ENCODE data around the gene DDN. TPM values are rescaled to one million over a fixed set of nuclear protein-coding genes. Genes with fewer than 3 reads are reported as not detected.

Gene DDN
- total and polyA plus RNA-seq, 8 donors, result 0.03 to 0.12 (median 0.06) TPM; not detected in 3

GRCh38 chr12:49018261-49019119, 19.3 kb upstream of the DDN start, which contains the start of gene PRKAG1:
Gene PRKAG1 (minus strand): TSS chr12:49018776. CDS start chr12:49018740, 36 bp downstream.
- intact Hi-C loops (cut with DNase I), result no loop called here

GRCh38 chr12:49017891-49018260, 18.7 kb upstream of the DDN start:
- Histone ChIP-seq H3K9me3 (no peaks in the 10 kb centered on the region), H3K36me3 (peaks cover 0 to 17% (median 0%) of the 10 kb centered on the region in 3 donors), H3K4me1 (peaks cover 0 to 13% (median 4%) of the 10 kb centered on the region in 3 donors), H3K27ac (peak overlapping the region; percentile 78 to 95 (median 88)), H3K4me3 (peak overlapping the region; percentile 39 to 81 (median 62)), H3K27me3 (no peaks in the 10 kb centered on the region)
- DNase-seq, result no peak
- 0 to 1% methylated on average over 8 of the region's 8 CpGs for WGBS, 2 donors
- intact Hi-C loops (cut with DNase I), result no loop called here
- TF ChIP-seq CTCF (IDR thresholded peaks at IDR 0.05), result no peak
- no peak for FAIRE-seq
- peak; percentile 0 to 5 (median 2) for ATAC-seq

More at GRCh38 chr12:49018261-49019119, 19.3 kb upstream of the DDN start, which contains the start of gene PRKAG1:
- ATAC-seq (peak; percentile 95 to 97 (median 96)), FAIRE-seq (peak; percentile 41), DNase-seq (peak; percentile 92 to 97 (median 94))
- H3K4me3 ChIP-seq, result peak within 1 kb of the TSS; percentile 39 to 81 (median 62)
- 0% methylated on average over 53 to 59 of the region's 59 CpGs for WGBS, 2 donors
- peaks cover 0 to 13% (median 4%) of the 10 kb centered on the region in 3 donors for H3K4me1 ChIP-seq
- peaks cover 0 to 21% (median 0%) of the 10 kb centered on the region in 3 donors for H3K36me3 ChIP-seq
- H3K27me3 ChIP-seq, result no peaks in the 10 kb centered on the region
- no peaks in the 10 kb centered on the region for H3K9me3 ChIP-seq
- TF ChIP-seq CTCF (IDR thresholded peaks at IDR 0.05), result no peak
- H3K27ac ChIP-seq, result peak within 1 kb of the TSS; percentile 78 to 95 (median 88)

- no peak for FAIRE-seq
- peaks cover 0 to 20% (median 0%) of the 10 kb centered on the region in 3 donors for H3K36me3 ChIP-seq
- no peak overlapping the region for H3K27ac ChIP-seq
- H3K4me1 ChIP-seq, result peaks cover 0 to 13% (median 4%) of the 10 kb centered on the region in 3 donors
- H3K9me3 ChIP-seq, result no peaks in the 10 kb centered on the region
- no peak for TF ChIP-seq CTCF (IDR thresholded peaks at IDR 0.05)
- H3K4me3 ChIP-seq, result no peak overlapping the region
- ATAC-seq, result no peak
- WGBS, 2 donors, result 90% methylated on average over 1 of the region's 1 CpG
- H3K27me3 ChIP-seq, result no peaks in the 10 kb centered on the region
- no peak for DNase-seq
- intact Hi-C loops (cut with DNase I), result no loop called here
These were observed 16.0 kb upstream of the DDN start for GRCh38 chr12:49015196-49015595.

GRCh38 chr12:49014547-49014946, 15.4 kb upstream of the DDN start:
- intact Hi-C loops (cut with DNase I), result no loop called here
- H3K27ac ChIP-seq, result no peak overlapping the region
- ATAC-seq (no peak), DNase-seq (no peak), FAIRE-seq (no peak)
- peaks cover 0 to 13% (median 4%) of the 10 kb centered on the region in 3 donors for H3K4me1 ChIP-seq
- no peaks in the 10 kb centered on the region for H3K27me3 ChIP-seq
- H3K9me3 ChIP-seq, result no peaks in the 10 kb centered on the region
- no peak for TF ChIP-seq CTCF (IDR thresholded peaks at IDR 0.05)
- peaks cover 0 to 20% (median 0%) of the 10 kb centered on the region in 3 donors for H3K36me3 ChIP-seq
- WGBS, 2 donors, result 34 to 40% methylated on average over 1 of the region's 1 CpG
- no peak overlapping the region for H3K4me3 ChIP-seq

Data from pancreas (tissue), 10 donors.